A549 treated with CpdA at 1 μM for 4 hours (cell line): ENCODE data around the gene CADPS2. TPM values are rescaled to one million over a fixed set of nuclear protein-coding genes. Genes with fewer than 3 reads are reported as not detected.

ENCODE experiments used
- total RNA-seq: library from RNA; stranded (reverse); fragments of 200-300 nt; extraction: Qiagen RNA extraction; gene quantifications from 5 replicates; pipeline ENCODE4 v1.2.3, GENCODE V29; 2022; ENCODE audit warnings: low read depth

Gene CADPS2
- total RNA-seq, result 0.04 to 0.19 TPM (median 0.07 TPM) in 5 replicates

DNA sequence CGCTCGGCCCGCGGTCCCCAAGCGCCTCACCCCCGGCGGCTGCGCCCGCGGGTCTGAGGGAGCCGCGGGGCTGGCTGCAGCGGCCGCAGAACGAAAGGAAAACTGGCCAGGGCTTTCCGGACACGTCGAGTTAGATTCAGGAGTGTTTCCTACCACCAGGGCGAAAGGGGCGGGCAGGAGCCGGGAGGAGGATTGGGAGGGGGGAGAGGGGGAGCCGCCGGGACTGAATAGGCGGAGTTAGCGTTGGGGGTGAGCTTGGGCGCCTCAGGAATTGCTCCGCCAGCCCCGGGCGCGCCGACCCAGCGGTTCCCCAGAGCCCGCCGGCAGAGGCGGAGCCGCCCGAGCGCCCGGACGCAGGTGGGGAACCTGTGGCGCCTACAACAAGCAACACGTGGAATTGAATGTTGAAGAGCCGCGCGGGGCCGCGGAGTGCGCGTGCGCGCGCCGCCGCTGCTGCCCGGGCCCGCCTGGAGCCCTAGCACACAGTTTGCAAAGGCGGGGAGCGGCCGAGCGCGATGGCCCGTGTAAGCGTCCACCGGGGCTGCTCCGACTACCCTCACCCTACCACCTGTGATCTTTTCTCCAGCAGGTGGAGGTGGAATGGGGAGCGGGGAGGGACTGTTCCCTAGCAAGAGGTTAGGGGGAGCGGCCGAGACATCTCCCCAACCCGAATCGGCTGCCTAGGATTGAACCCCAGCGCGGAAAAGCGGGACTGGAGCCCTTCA is at the start of gene CADPS2:
Gene CADPS2, minus strand, starts transcription at position 104 of the 725 bp plus-strand sequence. CDS start 123 bp downstream, outside the sequence.

DNA sequence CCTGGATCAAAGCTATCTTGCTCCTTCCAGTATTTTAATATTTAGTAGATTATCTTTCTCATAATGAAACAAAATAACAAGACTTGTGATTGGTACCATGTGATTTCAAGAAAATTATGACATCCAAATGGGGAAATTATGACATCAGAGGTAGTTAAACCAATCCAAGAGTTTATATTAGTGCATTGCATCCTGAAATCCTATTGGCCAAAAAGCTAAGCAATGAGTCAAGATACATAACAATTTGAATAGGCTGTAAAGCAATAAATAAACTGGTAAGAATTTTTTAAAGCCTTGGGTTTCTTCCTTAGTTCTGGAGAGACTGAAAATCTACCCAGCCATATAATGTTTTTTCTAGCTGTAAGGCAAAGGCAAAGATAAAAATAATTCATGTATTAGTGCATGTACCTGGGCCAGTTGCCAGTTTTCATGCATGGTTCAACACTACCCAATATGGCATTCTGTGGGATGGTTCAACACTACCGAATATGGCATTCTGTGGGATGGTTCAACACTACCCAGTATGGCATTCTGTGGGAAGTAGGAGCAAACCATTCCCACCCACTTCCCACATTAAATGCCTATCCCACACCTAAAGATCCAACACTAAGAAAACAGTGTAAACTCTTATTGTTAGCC is 183.3 kb downstream of the CADPS2 start, which contains the start of gene RNF148:
Gene RNF148, minus strand, starts transcription at position 51 of the 639 bp plus-strand sequence. CDS start 172 bp downstream, outside the sequence.

DNA sequence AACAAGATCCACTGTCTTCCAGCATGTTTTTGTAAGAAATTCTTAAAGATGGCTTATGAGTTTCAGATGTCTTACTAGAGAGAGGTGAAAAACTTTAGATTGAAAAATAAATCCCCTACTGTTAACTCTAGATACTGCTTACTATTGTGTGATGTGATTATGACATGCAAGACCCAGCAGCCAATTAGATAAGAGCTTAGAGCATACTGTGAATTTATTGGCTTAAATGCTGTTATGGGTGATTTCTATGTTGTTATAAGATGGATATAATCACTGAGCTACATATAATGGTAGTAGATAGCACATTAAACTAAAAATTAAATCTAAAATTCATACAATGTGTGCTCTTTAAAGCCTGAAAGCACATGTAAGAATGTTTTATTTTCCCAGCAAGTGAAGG is 187.2 kb downstream of the CADPS2 start, which contains the start of gene RNF133:
Gene RNF133, minus strand, starts transcription at position 101 of the 400 bp plus-strand sequence. CDS start 199 bp downstream, outside the sequence.

DNA sequence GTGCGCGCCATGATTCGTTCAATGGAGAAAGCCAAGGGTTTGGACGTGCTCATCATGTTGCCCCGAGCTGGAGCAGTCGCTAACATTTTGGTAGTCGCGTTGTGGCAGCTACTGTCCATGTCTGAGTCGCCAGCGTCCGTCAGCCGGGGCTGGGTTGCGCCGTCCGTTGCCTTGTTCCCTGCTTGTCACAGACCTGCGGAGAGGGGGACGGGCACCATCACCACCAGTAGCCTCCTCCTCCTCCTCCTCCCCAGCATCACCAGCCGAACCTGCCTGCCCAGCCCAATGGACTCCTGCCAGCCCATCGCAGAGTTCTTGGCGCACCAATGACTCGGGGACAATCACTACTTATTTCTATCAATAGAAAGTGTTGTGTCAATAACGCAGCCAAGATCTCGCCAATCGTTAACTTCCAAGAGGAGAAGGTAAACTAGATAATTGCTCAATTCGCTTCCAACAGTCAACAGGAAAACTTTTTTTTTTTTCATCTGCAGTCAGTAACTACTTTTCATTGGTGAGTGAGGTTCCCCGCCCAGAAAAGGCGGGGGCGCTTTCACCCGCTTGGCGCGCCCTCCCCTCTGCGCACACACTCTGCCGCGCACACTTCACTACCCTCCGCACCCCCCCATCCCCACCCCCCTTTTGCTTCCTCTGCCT is 581.8 kb downstream of the CADPS2 start, which contains the start of gene FEZF1:
Gene FEZF1, minus strand, starts transcription at position 432 of the 657 bp plus-strand sequence. Its CDS starts 313 bp downstream, at position 119.

Other genes with a start within 250 kb of the CADPS2 start
- not detected in 5 replicates for gene RNF133, start 187.3 kb downstream of the CADPS2 start, total RNA-seq
- not detected in 5 replicates for gene RNF148, start 183.5 kb downstream of the CADPS2 start, total RNA-seq
- gene TAS2R16, start 109.2 kb upstream of the CADPS2 start, total RNA-seq, result not detected in 5 replicates